GM23338 (cell line): ENCODE data around the gene DPF3. TPM values are rescaled to one million over a fixed set of nuclear protein-coding genes. Genes with fewer than 3 reads are reported as not detected.

ENCODE experiments used
- ATAC-seq: fragments of 200-7000 bp; cut with Tn5 transposase; 3 replicates; pipeline ENCODE4 v1.9.1; 2020
- DNase-seq: peaks from one replicate; pipeline ENCODE4 v3.0.0-alpha.2; 2015; ENCODE audit warnings: low spot score
- H2AFZ ChIP-seq: fragments of 200-600 bp; sonication (generic); 2 replicates; pipeline ENCODE4 v1.8.0; 2016; ENCODE audit warnings: antibody characterized with exemption, mild to moderate bottlenecking, moderate library complexity
- H3F3A ChIP-seq: fragments of 200-600 bp; sonication (generic); replicated peaks from 2 replicates; pipeline ENCODE4 v1.8.0; 2017; ENCODE audit warnings: antibody characterized with exemption, mixed run types, low read depth
- H3K27ac ChIP-seq: fragments of 200-600 bp; sonication (generic); 2 replicates; pipeline ENCODE4 v1.6.1; 2016; ENCODE audit warnings: low read depth
- H3K27me3 ChIP-seq: fragments of 200-600 bp; sonication (generic); 2 replicates; pipeline ENCODE4 v1.8.0; 2016; ENCODE audit warnings: mild to moderate bottlenecking, mixed run types, moderate library complexity; ENCODE audit not compliant: insufficient read depth
- H3K36me3 ChIP-seq: fragments of 200-600 bp; sonication (generic); 2 replicates; pipeline ENCODE4 v1.8.0; 2016; ENCODE audit warnings: mild to moderate bottlenecking; ENCODE audit not compliant: insufficient read depth
- H3K4me1 ChIP-seq: fragments of 200-600 bp; sonication (generic); 2 replicates; pipeline ENCODE4 v1.8.0; 2016; ENCODE audit warnings: mild to moderate bottlenecking, moderate library complexity; ENCODE audit not compliant: insufficient read depth
- H3K4me2 ChIP-seq: fragments of 200-600 bp; sonication (generic); 2 replicates; pipeline ENCODE4 v1.7.1; 2017; ENCODE audit warnings: mixed run types
- H3K4me3 ChIP-seq: fragments of 200-600 bp; sonication (generic); 2 replicates; pipeline ENCODE4 v1.6.1; 2016; ENCODE audit warnings: mixed run types
- H3K79me2 ChIP-seq: fragments of 200-600 bp; sonication (generic); replicated peaks from 2 replicates; pipeline ENCODE4 v1.8.0; 2017; ENCODE audit warnings: mild to moderate bottlenecking; ENCODE audit not compliant: insufficient read depth
- H3K9me2 ChIP-seq: fragments of 200-600 bp; sonication (generic); 2 replicates; pipeline ENCODE4 v1.8.0; 2017; ENCODE audit not compliant: insufficient read depth
- H4K20me1 ChIP-seq: fragments of 200-600 bp; sonication (generic); replicated peaks from 2 replicates; pipeline ENCODE4 v1.8.0; 2017; ENCODE audit warnings: mild to moderate bottlenecking; ENCODE audit not compliant: insufficient read depth
- H3K27ac Mint-ChIP-seq: 2 replicates; pipeline ENCODE4 v1.8.0; 2020; ENCODE audit warnings: inconsistent platforms, mild to moderate bottlenecking, moderate library complexity, mixed read lengths
- H3K27me3 Mint-ChIP-seq: 3 replicates; pipeline ENCODE4 v1.8.0; 2022; ENCODE audit warnings: low read depth, mild to moderate bottlenecking, moderate library complexity, mixed read lengths, inconsistent platforms; ENCODE audit not compliant: insufficient read depth, poor library complexity
- H3K36me3 Mint-ChIP-seq: 3 replicates; pipeline ENCODE4 v1.8.0; 2021; ENCODE audit warnings: low read depth, mild to moderate bottlenecking, inconsistent platforms, moderate library complexity, mixed read lengths
- H3K4me1 Mint-ChIP-seq: 3 replicates; pipeline ENCODE4 v1.8.0; 2020; ENCODE audit warnings: mild to moderate bottlenecking, inconsistent platforms, mixed read lengths
- H3K4me3 Mint-ChIP-seq: 3 replicates; pipeline ENCODE4 v1.8.0; 2021; ENCODE audit warnings: moderate library complexity, mild to moderate bottlenecking, inconsistent platforms, mixed read lengths
- H3K9me3 Mint-ChIP-seq: 3 replicates; pipeline ENCODE4 v1.8.0; 2020; ENCODE audit warnings: moderate library complexity, mild to moderate bottlenecking, inconsistent platforms, mixed read lengths
- CREB1 ChIP-seq: fragments of 250-450 bp; sonication (Bioruptor Pico); IDR thresholded peaks from 2 replicates; pipeline ENCODE4 v1.5.0; 2020; ENCODE audit warnings: low read depth, mild to moderate bottlenecking, moderate library complexity
- EZH2 ChIP-seq: fragments of 200-600 bp; sonication (generic); IDR thresholded peaks from one replicate; pipeline ENCODE4 v1.8.0; 2017; ENCODE audit warnings: antibody characterized with exemption, mild to moderate bottlenecking, low read depth; ENCODE audit not compliant: unreplicated experiment
- EZH2phosphoT487 ChIP-seq: fragments of 200-600 bp; sonication (generic); IDR thresholded peaks from one replicate; pipeline ENCODE4 v1.8.1; 2018; ENCODE audit warnings: antibody characterized with exemption; ENCODE audit not compliant: unreplicated experiment
- NANOG ChIP-seq: IDR thresholded peaks from 2 replicates; pipeline ENCODE4 v1.6.1; 2016; ENCODE audit warnings: antibody characterized with exemption, borderline replicate concordance
- POLR2AphosphoS5 ChIP-seq: IDR thresholded peaks from 2 replicates; pipeline ENCODE4 v1.6.1; 2016; ENCODE audit warnings: antibody characterized with exemption, low read depth
- polyA plus RNA-seq: library from polyadenylated mRNA; unstranded; fragments of >200 nt; fragmentation: Nextera tagmentation; extraction: Ambion mirVana; gene quantifications from 2 replicates; pipeline ENCODE4 v1.2.1, GENCODE V29; 2016
- total RNA-seq: library from RNA; depleted of rRNA; stranded (reverse); fragments of >200 nt; shearing (Covaris generic); gene quantifications from 2 replicates; pipeline ENCODE4 v1.2.3, GENCODE V29; 2014
- TF ChIP-seq, protein P1 (sequence below): fragments of 250-450 bp; sonication (Bioruptor Pico); IDR thresholded peaks from 2 replicates; pipeline ENCODE4 v1.5.0; 2020; ENCODE audit warnings: mild to moderate bottlenecking, moderate library complexity
- TF ChIP-seq, protein P2 (sequence below): IDR thresholded peaks from one replicate; pipeline ENCODE4 v1.6.1; 2018; ENCODE audit warnings: antibody characterized with exemption; ENCODE audit not compliant: unreplicated experiment
- TF ChIP-seq, protein P3 (sequence below), 2 experiments: fragments of 200-600 bp in 1 of 2; sonication (generic) in 1 of 2; conservative IDR thresholded peaks; 2 replicates each; pipeline versions ENCODE4 v1.5.1 to v1.6.1; 2016 to 2017; ENCODE audit warnings: antibody characterized with exemption in 2 of 2, low read depth in 2 of 2, mild to moderate bottlenecking in 2 of 2, moderate library complexity in 1 of 2

The DPF3 gene
- total and polyA plus RNA-seq, 2 experiments from 2014 or later: 0.18 to 1.0 TPM

DNA sequence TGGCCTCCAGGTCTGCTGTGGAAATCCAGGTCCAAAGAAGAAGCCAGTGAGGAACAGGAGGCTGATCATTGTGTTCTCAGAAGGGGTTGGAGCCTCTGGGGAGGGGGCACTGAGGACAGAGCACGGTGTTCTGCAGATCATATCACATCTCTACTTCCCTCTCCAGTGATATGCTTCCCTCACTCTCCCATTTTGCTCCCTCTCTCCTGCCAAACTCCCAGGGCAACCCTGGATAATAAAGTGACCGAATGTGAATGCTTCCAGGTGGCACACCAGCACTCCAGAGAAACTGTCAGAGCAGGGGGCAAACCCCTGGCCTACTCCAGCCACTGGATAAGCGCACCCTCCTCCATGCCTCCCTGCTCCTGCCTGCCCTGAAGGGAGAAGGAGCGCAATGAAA lies 57.8 kb downstream of the DPF3 start (continued):
- TF ChIP-seq, protein P1, sequence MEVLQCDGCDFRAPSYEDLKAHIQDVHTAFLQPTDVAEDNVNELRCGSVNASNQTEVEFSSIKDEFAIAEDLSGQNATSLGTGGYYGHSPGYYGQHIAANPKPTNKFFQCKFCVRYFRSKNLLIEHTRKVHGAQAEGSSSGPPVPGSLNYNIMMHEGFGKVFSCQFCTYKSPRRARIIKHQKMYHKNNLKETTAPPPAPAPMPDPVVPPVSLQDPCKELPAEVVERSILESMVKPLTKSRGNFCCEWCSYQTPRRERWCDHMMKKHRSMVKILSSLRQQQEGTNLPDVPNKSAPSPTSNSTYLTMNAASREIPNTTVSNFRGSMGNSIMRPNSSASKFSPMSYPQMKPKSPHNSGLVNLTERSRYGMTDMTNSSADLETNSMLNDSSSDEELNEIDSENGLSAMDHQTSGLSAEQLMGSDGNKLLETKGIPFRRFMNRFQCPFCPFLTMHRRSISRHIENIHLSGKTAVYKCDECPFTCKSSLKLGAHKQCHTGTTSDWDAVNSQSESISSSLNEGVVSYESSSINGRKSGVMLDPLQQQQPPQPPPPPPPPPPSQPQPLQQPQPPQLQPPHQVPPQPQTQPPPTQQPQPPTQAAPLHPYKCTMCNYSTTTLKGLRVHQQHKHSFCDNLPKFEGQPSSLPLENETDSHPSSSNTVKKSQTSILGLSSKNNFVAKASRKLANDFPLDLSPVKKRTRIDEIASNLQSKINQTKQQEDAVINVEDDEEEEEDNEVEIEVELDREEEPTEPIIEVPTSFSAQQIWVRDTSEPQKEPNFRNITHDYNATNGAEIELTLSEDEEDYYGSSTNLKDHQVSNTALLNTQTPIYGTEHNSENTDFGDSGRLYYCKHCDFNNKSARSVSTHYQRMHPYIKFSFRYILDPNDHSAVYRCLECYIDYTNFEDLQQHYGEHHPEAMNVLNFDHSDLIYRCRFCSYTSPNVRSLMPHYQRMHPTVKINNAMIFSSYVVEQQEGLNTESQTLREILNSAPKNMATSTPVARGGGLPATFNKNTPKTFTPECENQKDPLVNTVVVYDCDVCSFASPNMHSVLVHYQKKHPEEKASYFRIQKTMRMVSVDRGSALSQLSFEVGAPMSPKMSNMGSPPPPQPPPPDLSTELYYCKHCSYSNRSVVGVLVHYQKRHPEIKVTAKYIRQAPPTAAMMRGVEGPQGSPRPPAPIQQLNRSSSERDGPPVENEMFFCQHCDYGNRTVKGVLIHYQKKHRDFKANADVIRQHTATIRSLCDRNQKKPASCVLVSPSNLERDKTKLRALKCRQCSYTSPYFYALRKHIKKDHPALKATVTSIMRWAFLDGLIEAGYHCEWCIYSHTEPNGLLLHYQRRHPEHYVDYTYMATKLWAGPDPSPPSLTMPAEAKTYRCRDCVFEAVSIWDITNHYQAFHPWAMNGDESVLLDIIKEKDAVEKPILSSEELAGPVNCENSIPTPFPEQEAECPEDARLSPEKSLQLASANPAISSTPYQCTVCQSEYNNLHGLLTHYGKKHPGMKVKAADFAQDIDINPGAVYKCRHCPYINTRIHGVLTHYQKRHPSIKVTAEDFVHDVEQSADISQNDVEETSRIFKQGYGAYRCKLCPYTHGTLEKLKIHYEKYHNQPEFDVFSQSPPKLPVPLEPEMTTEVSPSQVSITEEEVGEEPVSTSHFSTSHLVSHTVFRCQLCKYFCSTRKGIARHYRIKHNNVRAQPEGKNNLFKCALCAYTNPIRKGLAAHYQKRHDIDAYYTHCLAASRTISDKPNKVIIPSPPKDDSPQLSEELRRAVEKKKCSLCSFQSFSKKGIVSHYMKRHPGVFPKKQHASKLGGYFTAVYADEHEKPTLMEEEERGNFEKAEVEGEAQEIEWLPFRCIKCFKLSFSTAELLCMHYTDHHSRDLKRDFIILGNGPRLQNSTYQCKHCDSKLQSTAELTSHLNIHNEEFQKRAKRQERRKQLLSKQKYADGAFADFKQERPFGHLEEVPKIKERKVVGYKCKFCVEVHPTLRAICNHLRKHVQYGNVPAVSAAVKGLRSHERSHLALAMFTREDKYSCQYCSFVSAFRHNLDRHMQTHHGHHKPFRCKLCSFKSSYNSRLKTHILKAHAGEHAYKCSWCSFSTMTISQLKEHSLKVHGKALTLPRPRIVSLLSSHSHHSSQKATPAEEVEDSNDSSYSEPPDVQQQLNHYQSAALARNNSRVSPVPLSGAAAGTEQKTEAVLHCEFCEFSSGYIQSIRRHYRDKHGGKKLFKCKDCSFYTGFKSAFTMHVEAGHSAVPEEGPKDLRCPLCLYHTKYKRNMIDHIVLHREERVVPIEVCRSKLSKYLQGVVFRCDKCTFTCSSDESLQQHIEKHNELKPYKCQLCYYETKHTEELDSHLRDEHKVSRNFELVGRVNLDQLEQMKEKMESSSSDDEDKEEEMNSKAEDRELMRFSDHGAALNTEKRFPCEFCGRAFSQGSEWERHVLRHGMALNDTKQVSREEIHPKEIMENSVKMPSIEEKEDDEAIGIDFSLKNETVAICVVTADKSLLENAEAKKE (CRISPR knock-in tag): no peak
- TF ChIP-seq NANOG: no peak
- no peak for TF ChIP-seq EZH2
- TF ChIP-seq EZH2phosphoT487: no peak
- no peak for TF ChIP-seq POLR2AphosphoS5

DNA sequence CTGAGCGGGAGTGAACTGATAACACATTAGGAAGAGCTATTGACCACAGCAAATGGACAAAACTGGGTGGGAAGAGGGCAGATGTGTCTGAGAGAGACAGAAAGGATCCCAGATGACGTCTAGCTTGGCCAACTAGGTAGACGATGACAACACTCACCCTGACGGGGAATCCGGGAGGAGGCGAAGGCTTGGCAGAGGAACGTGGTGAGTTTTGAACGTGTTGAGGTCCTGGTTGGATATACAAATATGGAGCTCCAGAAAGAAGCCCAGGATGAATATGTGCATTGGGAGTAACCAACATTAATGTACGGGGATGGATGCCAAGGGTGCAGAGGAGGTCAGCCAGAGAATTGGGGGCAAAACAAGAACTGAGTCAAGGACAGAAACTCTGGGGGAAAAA lies 60.7 kb downstream of the DPF3 start:
- no peak overlapping the region for H3K27ac Mint-ChIP-seq
- H3K27me3 ChIP-seq: no peaks in the 10 kb centered on the region
- H3K9me3 Mint-ChIP-seq: no peaks in the 10 kb centered on the region
- no peak overlapping the region for H3K27ac ChIP-seq
- H3K9me2 ChIP-seq: 0 out of 2 replicates have a peak, but pooled peaks cover 6% of the 10 kb centered on the region
- no peak for ATAC-seq
- no peaks in the 10 kb centered on the region for H3K36me3 Mint-ChIP-seq
- H2AFZ ChIP-seq: no peak overlapping the region
- H3F3A ChIP-seq: no peaks in the 10 kb centered on the region
- H3K4me3 ChIP-seq: no peak overlapping the region
- H4K20me1 ChIP-seq: no peaks in the 10 kb centered on the region
- H3K4me3 Mint-ChIP-seq: no peak overlapping the region
- DNase-seq: no peak
- H3K27me3 Mint-ChIP-seq: peaks cover 8% of the 10 kb centered on the region
- H3K4me1 Mint-ChIP-seq: peaks cover 12% of the 10 kb centered on the region
- no peak overlapping the region for H3K4me2 ChIP-seq
- peaks cover 6% of the 10 kb centered on the region; the same call in 1 of the 2 replicates for H3K4me1 ChIP-seq
- no peaks in the 10 kb centered on the region for H3K36me3 ChIP-seq
- H3K79me2 ChIP-seq: no peaks in the 10 kb centered on the region
- TF ChIP-seq EZH2phosphoT487 (no peak), CREB1 (no peak)
- TF ChIP-seq, protein P2, sequence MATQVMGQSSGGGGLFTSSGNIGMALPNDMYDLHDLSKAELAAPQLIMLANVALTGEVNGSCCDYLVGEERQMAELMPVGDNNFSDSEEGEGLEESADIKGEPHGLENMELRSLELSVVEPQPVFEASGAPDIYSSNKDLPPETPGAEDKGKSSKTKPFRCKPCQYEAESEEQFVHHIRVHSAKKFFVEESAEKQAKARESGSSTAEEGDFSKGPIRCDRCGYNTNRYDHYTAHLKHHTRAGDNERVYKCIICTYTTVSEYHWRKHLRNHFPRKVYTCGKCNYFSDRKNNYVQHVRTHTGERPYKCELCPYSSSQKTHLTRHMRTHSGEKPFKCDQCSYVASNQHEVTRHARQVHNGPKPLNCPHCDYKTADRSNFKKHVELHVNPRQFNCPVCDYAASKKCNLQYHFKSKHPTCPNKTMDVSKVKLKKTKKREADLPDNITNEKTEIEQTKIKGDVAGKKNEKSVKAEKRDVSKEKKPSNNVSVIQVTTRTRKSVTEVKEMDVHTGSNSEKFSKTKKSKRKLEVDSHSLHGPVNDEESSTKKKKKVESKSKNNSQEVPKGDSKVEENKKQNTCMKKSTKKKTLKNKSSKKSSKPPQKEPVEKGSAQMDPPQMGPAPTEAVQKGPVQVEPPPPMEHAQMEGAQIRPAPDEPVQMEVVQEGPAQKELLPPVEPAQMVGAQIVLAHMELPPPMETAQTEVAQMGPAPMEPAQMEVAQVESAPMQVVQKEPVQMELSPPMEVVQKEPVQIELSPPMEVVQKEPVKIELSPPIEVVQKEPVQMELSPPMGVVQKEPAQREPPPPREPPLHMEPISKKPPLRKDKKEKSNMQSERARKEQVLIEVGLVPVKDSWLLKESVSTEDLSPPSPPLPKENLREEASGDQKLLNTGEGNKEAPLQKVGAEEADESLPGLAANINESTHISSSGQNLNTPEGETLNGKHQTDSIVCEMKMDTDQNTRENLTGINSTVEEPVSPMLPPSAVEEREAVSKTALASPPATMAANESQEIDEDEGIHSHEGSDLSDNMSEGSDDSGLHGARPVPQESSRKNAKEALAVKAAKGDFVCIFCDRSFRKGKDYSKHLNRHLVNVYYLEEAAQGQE: no peak
- TF ChIP-seq, protein P3, sequence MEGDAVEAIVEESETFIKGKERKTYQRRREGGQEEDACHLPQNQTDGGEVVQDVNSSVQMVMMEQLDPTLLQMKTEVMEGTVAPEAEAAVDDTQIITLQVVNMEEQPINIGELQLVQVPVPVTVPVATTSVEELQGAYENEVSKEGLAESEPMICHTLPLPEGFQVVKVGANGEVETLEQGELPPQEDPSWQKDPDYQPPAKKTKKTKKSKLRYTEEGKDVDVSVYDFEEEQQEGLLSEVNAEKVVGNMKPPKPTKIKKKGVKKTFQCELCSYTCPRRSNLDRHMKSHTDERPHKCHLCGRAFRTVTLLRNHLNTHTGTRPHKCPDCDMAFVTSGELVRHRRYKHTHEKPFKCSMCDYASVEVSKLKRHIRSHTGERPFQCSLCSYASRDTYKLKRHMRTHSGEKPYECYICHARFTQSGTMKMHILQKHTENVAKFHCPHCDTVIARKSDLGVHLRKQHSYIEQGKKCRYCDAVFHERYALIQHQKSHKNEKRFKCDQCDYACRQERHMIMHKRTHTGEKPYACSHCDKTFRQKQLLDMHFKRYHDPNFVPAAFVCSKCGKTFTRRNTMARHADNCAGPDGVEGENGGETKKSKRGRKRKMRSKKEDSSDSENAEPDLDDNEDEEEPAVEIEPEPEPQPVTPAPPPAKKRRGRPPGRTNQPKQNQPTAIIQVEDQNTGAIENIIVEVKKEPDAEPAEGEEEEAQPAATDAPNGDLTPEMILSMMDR (conservative IDR thresholded peaks at IDR 0.05; ENCODE audit: low read depth in 2 of 2): no peak
